ENCODE results near the gene INPPL1. TPM values are rescaled to one million over a fixed set of nuclear protein-coding genes. Genes with fewer than 3 reads are reported as not detected.
A peak's percentile ranks its signal among the peaks of the same experiment; 100 is the strongest.

INPPL1 gene
- total RNA-seq, 2 experiments from 2014 or later, result 68.5 to 71.3 TPM

DNA sequence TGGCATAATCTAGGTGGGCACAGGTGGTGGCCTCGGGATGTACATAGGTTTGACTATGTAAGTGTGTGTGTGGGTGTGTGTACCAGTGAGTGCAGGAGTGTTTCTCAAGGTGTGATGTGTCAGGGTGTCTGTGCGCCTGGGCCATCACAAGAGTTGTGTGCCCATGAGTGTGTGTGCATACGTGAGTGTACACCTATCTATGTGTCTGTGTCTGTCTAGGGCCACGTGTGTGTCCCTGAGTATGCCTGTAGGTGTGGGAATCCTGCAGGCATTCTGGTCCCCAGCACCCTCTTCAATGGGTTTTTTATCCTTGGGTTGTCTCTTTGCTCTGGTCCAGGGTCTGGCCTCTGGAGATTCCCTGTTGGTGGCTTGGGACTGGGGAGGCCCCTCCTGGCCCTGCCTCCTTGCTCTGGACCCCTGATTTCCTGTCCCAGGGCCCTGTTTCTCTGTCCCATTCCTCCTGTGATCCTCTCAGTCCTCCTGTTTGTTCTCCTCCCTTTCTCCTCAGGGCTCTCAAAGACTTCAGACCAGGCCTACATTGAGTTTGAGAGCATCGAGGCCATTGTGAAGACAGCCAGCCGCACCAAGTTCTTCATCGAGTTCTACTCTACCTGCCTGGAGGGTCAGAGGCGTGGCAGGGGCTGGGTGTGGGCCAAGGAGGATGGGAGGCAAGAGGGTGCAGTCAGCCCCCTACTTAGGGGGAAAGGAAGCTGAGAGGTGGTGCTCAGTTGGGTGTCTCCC, 9.4 kb downstream of the INPPL1 start:
- intact Hi-C loops (cut with DNase I, micrococcal nuclease), result no loop called here
- no peak for DNase-seq
- ChIA-PET CTCF (interaction anchor here (1.0 kb wide), 1 partner anchor 11 kb away, joined by 3 read pairs; no protein-coding TSS in a partner anchor), POLR2A (no interaction called here)
- Mint-ChIP-seq H3K4me3 (no peak overlapping the region), H3K27me3 (peaks cover 3% of the 10 kb centered on the region), H3K4me1 (no peaks in the 10 kb centered on the region), H3K36me3 (ENCODE audit: low read depth) (peaks cover 21% of the 10 kb centered on the region), H3K27ac (no peak overlapping the region), H3K9me3 (ENCODE audit: low read depth) (no peaks in the 10 kb centered on the region)
- no peak for ATAC-seq

DNA sequence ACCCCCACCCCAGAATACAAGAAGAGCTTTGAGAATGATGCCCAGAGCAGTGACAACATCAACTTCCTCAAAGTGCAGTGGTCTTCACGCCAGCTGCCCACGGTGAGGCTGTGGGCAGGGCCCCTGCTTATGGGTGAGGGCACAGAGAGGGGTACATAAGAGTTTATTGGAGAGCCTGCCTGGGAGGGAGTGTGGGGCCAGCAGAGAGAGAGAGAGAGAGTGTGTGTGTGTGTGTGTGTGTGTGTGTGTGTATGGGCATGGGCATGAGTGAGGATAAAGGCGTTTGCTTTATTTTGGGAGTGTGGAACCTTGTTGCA, 9.9 kb downstream of the INPPL1 start:
- intact Hi-C loops (cut with DNase I, micrococcal nuclease), result no loop called here
- no peak overlapping the region for H3K4me3 Mint-ChIP-seq
- peaks cover 2% of the 10 kb centered on the region for H3K4me1 Mint-ChIP-seq
- ATAC-seq (no peak), DNase-seq (no peak)
- H3K27me3 Mint-ChIP-seq, result peaks cover 8% of the 10 kb centered on the region
- H3K9me3 Mint-ChIP-seq (ENCODE audit: low read depth), result no peaks in the 10 kb centered on the region
- H3K36me3 Mint-ChIP-seq (ENCODE audit: low read depth), result peaks cover 17% of the 10 kb centered on the region
- H3K27ac Mint-ChIP-seq, result no peak overlapping the region
- CTCF ChIA-PET, result interaction anchor here (0.5 to 1.0 kb wide), 2 partner anchors 12 to 82 kb away, joined by 3 to 4 read pairs; no protein-coding TSS in a partner anchor
- POLR2A ChIA-PET, result no interaction called here

DNA sequence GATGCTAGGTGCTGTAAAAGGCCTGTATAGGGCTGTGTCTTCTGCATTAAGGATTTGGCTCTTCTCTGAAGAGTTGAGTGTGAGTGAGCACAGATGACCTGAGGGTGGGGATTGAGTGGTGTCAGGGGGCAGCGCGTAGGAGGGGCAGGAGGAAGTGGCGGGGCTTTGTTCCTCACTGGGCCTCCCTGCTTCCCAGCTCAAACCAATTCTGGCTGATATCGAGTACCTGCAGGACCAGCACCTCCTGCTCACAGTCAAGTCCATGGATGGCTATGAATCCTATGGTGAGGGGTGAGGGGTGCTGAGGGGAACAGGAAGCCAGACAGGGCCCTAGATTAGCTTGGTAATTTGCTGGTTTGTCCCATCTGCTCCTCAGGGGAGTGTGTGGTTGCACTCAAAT, 10.4 kb downstream of the INPPL1 start:
- H3K9me3 Mint-ChIP-seq (ENCODE audit: low read depth), result no peaks in the 10 kb centered on the region
- H3K4me1 Mint-ChIP-seq, result peaks cover 3% of the 10 kb centered on the region
- H3K36me3 Mint-ChIP-seq (ENCODE audit: low read depth), result peaks cover 17% of the 10 kb centered on the region
- DNase-seq, result no peak
- POLR2A ChIA-PET, result no interaction called here
- ATAC-seq, result no peak
- H3K4me3 Mint-ChIP-seq, result no peak overlapping the region
- peaks cover 9% of the 10 kb centered on the region for H3K27me3 Mint-ChIP-seq
- H3K27ac Mint-ChIP-seq, result no peak overlapping the region
- CTCF ChIA-PET, result interaction anchor here (0.5 to 1.0 kb wide), 2 partner anchors 12 to 82 kb away, joined by 3 to 4 read pairs; no protein-coding TSS in a partner anchor
- intact Hi-C loops (cut with DNase I, micrococcal nuclease), result no loop called here

DNA sequence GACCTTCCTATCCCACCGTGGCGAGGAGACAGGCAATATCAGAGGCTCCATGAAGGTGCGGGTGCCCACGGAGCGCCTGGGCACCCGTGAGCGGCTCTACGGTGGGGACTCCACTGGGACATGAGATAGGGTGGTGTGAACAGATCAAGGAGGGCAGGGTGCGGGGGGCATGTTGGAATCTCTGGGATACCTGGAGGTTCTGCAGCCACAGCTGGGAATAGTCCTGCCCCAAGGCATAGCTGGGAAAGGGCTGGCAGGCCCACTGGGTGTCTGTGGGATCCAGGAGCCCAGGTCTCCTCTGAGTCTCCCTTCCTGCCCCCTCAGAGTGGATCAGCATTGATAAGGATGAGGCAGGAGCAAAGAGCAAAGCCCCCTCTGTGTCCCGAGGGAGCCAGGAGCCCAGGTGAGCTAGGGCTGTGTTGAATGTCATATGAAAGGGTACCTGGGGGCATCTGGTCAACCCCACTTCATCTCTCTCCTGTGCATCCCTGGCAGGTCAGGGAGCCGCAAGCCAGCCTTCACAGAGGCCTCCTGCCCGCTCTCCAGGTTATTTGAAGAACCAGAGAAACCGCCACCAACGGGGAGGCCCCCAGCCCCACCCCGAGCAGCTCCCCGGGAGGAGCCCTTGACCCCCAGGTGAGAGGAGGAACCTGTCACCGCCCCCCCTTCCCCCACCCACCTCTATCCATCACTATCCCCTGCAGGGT, 10.9 kb downstream of the INPPL1 start:
- H3K9me3 Mint-ChIP-seq (ENCODE audit: low read depth), result no peaks in the 10 kb centered on the region
- ChIA-PET POLR2A (no interaction called here), CTCF (interaction anchor here (1.0 to 2.2 kb wide), 5 partner anchors 9 to 34 kb away, joined by 3 to 10 read pairs (median 3); no protein-coding TSS in a partner anchor)
- H3K27me3 Mint-ChIP-seq, result peaks cover 12% of the 10 kb centered on the region
- ATAC-seq (no peak), DNase-seq (no peak)
- H3K4me1 Mint-ChIP-seq, result peaks cover 6% of the 10 kb centered on the region
- no peak overlapping the region for H3K27ac Mint-ChIP-seq
- intact Hi-C loops (cut with DNase I, micrococcal nuclease), result no loop called here
- H3K4me3 Mint-ChIP-seq, result no peak overlapping the region
- H3K36me3 Mint-ChIP-seq (ENCODE audit: low read depth), result peaks cover 14% of the 10 kb centered on the region

DNA sequence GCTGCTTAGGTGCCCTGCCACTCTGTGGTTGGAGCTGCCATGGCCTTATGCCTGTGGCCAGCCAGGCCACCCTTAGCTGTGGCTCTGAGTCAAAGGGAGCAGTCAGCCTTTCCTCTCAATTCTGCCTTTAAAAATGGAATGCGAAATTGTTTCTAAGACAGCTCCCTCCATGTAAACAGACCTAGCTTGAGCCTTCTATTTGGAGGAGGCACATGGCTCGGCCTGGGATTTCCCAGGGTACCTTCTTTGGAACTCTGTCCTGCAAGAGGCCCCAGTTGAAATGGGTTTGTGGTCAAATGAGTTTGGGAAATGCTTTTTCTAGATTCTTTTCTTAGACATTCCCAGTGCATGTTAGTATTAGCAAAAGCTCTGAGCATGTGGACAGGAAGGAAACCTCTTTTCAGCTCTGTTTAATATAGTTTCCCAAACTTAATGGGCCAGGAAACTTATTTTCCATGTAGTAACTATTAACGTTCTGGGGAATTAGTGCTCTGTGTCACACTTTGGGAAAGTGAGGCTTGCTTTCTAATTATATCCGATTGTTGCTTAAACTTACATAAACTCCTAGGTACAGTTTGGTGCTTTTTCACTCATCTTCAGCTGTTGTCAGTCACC, 11.6 kb downstream of the INPPL1 start:
- Mint-ChIP-seq H3K27ac (no peak overlapping the region), H3K36me3 (ENCODE audit: low read depth) (peaks cover 12% of the 10 kb centered on the region), H3K27me3 (peaks cover 18% of the 10 kb centered on the region), H3K4me3 (no peak overlapping the region), H3K9me3 (ENCODE audit: low read depth) (no peaks in the 10 kb centered on the region), H3K4me1 (peaks cover 11% of the 10 kb centered on the region)
- CTCF ChIA-PET, result interaction anchor here (0.6 to 2.2 kb wide), 8 partner anchors 10 to 235 kb away, joined by 3 to 10 read pairs (median 3); no protein-coding TSS in a partner anchor
- POLR2A ChIA-PET, result no interaction called here
- ATAC-seq (no peak), DNase-seq (no peak)
- intact Hi-C loops (cut with DNase I, micrococcal nuclease), result no loop called here

DNA sequence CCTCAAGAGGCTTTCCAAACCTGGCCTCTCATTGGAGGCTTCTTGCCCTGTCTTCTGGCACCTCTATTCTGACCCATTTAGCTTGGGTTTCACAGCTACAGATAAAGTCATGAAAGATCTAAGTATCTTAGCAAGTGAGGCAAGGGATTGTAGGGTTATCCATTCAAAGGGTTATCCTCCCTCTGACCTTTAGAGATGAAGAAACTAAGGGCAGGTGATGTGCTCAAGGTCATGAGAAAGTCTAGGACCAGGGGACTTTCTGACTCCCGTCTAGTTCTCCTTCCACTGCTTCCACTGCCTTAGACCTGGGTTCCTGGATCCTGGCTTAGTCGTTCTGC, 12.2 kb downstream of the INPPL1 start:
- DNase-seq (no peak), ATAC-seq (no peak)
- H3K27me3 Mint-ChIP-seq, result peaks cover 21% of the 10 kb centered on the region
- no peaks in the 10 kb centered on the region for H3K9me3 Mint-ChIP-seq (ENCODE audit: low read depth)
- ChIA-PET POLR2A (interaction anchor here (1.0 kb wide), 1 partner anchor 10 kb away, joined by 3 read pairs; no protein-coding TSS in a partner anchor), CTCF (interaction anchor here (0.6 to 2.2 kb wide), 7 partner anchors 11 to 1121 kb away, joined by 3 to 10 read pairs (median 3); no protein-coding TSS in a partner anchor)
- no peak overlapping the region for H3K27ac Mint-ChIP-seq
- H3K36me3 Mint-ChIP-seq (ENCODE audit: low read depth), result peaks cover 9% of the 10 kb centered on the region
- no peak overlapping the region for H3K4me3 Mint-ChIP-seq
- peaks cover 11% of the 10 kb centered on the region for H3K4me1 Mint-ChIP-seq
- intact Hi-C loops (cut with DNase I, micrococcal nuclease), result no loop called here

DNA sequence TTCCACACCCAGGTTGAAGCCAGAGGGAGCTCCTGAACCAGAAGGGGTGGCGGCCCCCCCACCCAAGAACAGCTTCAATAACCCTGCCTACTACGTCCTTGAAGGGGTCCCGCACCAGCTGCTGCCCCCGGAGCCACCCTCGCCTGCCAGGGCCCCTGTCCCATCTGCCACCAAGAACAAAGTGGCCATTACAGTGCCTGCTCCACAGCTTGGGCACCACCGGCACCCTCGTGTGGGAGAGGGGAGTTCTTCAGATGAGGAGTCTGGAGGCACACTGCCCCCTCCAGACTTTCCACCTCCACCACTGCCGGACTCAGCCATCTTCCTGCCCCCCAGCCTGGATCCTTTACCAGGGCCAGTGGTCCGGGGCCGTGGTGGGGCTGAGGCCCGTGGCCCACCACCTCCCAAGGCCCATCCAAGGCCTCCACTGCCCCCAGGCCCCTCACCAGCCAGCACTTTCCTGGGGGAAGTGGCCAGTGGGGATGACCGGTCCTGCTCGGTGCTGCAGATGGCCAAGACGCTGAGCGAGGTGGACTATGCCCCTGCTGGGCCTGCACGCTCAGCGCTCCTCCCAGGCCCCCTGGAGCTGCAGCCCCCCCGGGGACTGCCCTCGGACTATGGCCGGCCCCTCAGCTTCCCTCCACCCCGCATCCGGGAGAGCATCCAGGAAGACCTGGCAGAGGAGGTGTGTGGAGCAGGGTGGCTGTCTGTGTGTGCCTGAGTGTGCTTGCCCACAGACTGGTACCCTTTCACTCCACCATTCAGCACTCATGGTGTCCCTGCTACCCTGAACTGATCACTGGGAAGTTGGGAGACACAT, 12.8 kb downstream of the INPPL1 start:
- DNase-seq (no peak), ATAC-seq (no peak)
- Mint-ChIP-seq H3K4me1 (peaks cover 11% of the 10 kb centered on the region), H3K36me3 (ENCODE audit: low read depth) (peaks cover 8% of the 10 kb centered on the region), H3K4me3 (no peak overlapping the region), H3K27me3 (peaks cover 26% of the 10 kb centered on the region), H3K9me3 (ENCODE audit: low read depth) (no peaks in the 10 kb centered on the region), H3K27ac (no peak overlapping the region)
- ChIA-PET POLR2A (interaction anchor here (0.8 to 1.0 kb wide), 2 partner anchors 11 to 14 kb away, joined by 3 read pairs; no protein-coding TSS in a partner anchor), CTCF (interaction anchor here (0.6 to 2.3 kb wide), 13 partner anchors 9 to 1121 kb away, joined by 3 to 10 read pairs (median 4); partner anchors contain the start of gene INPPL1)
- intact Hi-C loops (cut with DNase I, micrococcal nuclease), result no loop called here

DNA sequence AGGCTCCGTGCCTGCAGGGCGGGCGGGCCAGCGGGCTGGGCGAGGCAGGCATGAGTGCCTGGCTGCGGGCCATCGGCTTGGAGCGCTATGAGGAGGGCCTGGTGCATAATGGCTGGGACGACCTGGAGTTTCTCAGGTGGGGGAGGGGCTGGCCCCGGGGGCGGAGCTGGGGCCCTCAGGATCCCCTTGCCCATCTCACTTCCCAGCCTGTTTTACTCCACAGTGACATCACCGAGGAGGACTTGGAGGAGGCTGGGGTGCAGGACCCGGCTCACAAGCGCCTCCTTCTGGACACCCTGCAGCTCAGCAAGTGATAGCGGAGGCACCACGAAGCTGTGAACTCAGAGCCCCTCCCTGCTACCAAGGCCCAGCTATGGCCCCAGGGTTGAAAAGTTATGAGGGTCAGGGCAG, 13.5 kb downstream of the INPPL1 start:
- H3K27ac Mint-ChIP-seq, result no peak overlapping the region
- H3K27me3 Mint-ChIP-seq, result peaks cover 32% of the 10 kb centered on the region
- DNase-seq, result peak; percentile 78
- intact Hi-C loops (cut with DNase I, micrococcal nuclease), result loop anchor here in 1 of 2 experiments (1.0 kb wide), 1 partner anchor 15 kb away; no protein-coding TSS in a partner anchor
- ChIA-PET CTCF (interaction anchor here (0.6 to 2.3 kb wide), 14 partner anchors 8 to 213 kb away, joined by 3 to 10 read pairs (median 4); partner anchors contain the start of gene INPPL1), POLR2A (interaction anchor here (0.8 kb wide), 1 partner anchor 15 kb away, joined by 3 read pairs; no protein-coding TSS in a partner anchor)
- peaks cover 5% of the 10 kb centered on the region for H3K36me3 Mint-ChIP-seq (ENCODE audit: low read depth)
- peak; percentile 76 for ATAC-seq
- no peak overlapping the region for H3K4me3 Mint-ChIP-seq
- peaks cover 11% of the 10 kb centered on the region for H3K4me1 Mint-ChIP-seq
- H3K9me3 Mint-ChIP-seq (ENCODE audit: low read depth), result no peaks in the 10 kb centered on the region

DNA sequence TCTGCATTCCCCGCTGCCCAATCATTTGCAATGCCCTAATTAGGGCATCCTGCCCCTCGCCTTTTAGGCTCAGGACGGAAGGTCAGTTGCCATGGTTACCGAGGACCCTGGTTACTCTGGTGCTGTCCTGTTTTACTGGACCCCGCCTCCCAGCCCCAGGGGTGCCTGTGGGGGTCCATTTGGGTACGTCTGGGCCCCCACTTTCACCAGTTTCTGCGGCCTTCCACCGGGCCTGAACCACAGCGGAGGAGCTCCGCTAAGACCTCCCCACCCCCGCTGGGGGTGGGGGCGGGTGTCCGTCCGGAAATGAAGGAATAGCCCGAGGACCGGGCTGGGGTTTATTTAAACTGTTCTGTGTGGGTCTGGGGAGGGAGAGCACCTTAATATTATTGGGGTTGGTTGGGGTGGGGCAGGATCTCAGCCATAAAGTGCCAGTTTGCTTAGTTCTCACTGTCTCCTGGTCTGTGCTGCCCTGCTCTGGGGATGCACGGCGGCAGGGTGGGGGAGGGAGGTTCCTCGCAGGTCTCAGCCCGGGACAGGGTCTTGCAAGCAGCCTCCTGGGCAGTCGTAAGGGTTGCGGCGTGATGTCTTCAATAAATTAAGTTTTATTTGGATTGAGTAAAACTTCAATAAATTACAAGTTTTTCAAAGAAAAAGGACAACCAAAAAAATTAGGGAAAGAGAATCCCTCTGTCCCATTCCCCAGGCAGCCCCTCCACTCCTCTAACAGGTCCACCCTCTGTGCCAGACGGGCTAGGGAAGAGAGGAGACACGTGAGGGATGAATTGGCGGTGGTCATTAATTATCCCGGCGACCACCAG, 14.1 kb downstream of the INPPL1 start:
- Mint-ChIP-seq H3K27me3 (peaks cover 37% of the 10 kb centered on the region), H3K27ac (no peak overlapping the region), H3K36me3 (ENCODE audit: low read depth) (peaks cover 5% of the 10 kb centered on the region), H3K4me3 (no peak overlapping the region), H3K4me1 (peaks cover 16% of the 10 kb centered on the region), H3K9me3 (ENCODE audit: low read depth) (no peaks in the 10 kb centered on the region)
- intact Hi-C loops (cut with DNase I, micrococcal nuclease), result loop anchor here in 1 of 2 experiments (1.0 kb wide), 1 partner anchor 15 kb away; no protein-coding TSS in a partner anchor
- CTCF ChIA-PET, result interaction anchor here (0.7 to 2.3 kb wide), 11 partner anchors 8 to 212 kb away, joined by 3 to 8 read pairs (median 4); no protein-coding TSS in a partner anchor
- DNase-seq (no peak), ATAC-seq (no peak)
- POLR2A ChIA-PET, result interaction anchor here (0.8 kb wide), 1 partner anchor 15 kb away, joined by 3 read pairs; no protein-coding TSS in a partner anchor

- POLR2A ChIA-PET, result no interaction called here
- CTCF ChIA-PET, result interaction anchor here (2.3 kb wide), 1 partner anchor 17 kb away, joined by 8 read pairs; no protein-coding TSS in a partner anchor
- Mint-ChIP-seq H3K27me3 (peaks cover 37% of the 10 kb centered on the region), H3K27ac (no peak overlapping the region), H3K9me3 (ENCODE audit: low read depth) (no peaks in the 10 kb centered on the region), H3K36me3 (ENCODE audit: low read depth) (peaks cover 2% of the 10 kb centered on the region), H3K4me1 (peaks cover 16% of the 10 kb centered on the region), H3K4me3 (no peak overlapping the region)
- ATAC-seq (peak; percentile 2), DNase-seq (no peak)
- intact Hi-C loops (cut with DNase I, micrococcal nuclease), result no loop called here
These were observed 14.8 kb downstream of the INPPL1 start for GRCh38 chr11:72239313-72239848.
